Stimulated activated CD8-positive, alpha-beta memory T cell treated with anti-CD3 and anti-CD28 coated beads, Interleukin-15, amount 100 ng/mL, for 24 hours (primary cell): Measurements from ENCODE around the gene TMEM81.

Source experiments
- DNase-seq: peaks from one replicate; pipeline ENCODE4 v3.0.0-alpha.2; 2020; ENCODE audit warnings: low read depth

The TMEM81 gene

DNA sequence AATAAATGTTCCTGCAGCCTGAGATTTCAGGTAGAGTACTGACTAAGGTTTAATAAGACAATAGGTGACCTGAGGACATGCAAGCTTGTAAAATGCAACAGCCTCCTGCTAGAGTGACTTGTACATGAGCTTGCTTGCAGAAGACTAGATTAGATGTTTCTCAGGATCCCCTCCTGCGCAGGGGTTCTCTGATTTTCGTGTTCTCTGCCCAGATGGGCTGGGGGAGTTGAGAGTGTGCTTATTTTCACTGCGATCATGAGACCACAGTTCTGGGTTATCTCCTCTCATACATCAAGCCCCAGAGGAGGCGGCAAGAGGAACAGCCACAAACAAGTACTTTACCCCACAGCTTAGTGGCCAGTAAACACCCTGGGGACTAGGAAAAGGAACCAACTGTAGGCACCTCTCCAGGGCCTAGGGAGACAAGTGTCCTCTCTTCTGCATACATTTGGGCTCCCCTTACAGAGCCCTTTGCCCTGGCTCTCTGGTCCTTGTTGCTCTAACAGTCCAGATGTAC, 8.0 kb downstream of the TMEM81 start:
- no peak for DNase-seq

- DNase-seq = no peak
Measured at GRCh38 chr1:205075642-205076155, 8.6 kb downstream of the TMEM81 start.

DNA sequence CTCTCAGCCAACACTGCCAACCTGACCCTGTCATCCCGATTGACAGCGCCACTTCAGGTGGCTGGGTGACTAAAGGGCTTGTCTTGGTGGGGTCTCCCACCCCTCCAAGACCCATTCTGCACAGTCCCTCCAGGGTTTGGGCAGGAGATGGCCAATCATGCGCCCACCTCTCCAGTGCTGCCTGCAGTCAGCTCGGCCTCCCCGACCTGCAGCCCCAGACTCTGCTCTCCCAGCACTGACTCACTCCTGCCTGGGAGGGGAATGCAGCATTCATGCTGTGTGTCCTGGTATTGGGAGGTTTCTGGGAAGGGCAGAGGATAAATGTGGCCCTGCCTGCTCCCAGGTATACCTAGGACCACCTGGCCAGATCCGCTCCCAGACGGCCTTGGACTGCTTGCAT, 9.7 kb downstream of the TMEM81 start:
- no peak for DNase-seq

GRCh38 chr1:205074084-205074483, 10.2 kb downstream of the TMEM81 start:
- DNase-seq = no peak

DNA sequence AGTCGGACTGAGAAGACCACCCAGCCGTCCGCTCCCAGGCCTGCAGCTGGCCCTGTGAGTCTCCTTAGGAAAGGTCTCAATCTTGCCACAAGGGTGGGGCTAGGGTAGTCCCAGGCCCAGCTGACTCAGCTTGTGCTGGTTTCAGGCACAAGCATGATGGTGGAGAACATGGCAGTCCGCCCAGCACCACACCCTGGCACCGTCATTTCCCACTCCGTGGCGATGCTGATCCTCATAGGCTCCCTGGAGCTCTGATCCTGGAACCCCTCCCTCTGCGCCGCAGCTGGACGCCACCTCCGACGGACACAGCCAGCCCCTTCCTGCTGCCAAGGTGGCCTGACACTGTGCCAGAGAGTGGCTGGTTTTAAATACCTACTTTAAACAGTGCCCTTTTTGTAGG, 10.7 kb downstream of the TMEM81 start:
- DNase-seq = no peak

- DNase-seq = no peak
Measured at GRCh38 chr1:205072881-205073280, 11.4 kb downstream of the TMEM81 start.

GRCh38 chr1:205072286-205072685, 12.0 kb downstream of the TMEM81 start:
- DNase-seq = no peak

DNA sequence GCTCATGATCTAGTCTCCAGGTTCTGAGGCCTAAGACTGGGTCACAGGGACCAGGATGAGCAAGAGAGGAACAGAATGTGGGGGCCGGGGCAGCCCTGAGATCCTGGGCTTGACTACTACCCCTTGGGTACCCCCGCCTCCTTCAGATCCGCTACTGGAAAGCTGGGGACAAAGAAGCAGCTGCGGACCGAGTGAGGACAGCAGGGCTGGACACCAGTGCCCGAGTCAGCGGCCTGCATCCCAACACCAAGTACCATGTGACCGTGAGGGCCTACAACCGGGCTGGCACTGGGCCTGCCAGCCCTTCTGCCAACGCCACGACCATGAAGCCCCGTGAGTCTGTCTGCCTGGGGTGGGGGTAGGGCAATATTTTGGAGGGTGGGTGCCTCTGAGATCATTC, 12.5 kb downstream of the TMEM81 start:
- DNase-seq = no peak

DNA sequence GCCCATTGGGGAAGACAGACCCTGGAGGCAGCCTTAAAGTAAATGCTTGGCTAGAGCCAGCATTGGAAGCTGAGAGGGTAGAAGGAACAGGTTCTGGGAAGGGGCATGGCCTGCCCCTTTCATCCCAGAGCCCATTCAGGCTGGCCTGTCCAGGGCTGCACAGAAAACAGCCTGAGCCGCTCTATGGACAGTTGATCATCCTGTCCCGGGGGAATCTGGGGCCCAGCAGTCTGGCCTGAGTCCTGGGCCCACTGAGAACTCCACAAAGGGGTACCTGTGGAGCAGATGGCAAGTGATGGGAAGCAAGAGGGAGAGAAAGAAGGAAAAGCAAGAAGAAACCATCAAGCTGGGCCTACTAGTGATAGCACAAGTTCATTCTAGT, 13.2 kb downstream of the TMEM81 start:
- no peak for DNase-seq

DNA sequence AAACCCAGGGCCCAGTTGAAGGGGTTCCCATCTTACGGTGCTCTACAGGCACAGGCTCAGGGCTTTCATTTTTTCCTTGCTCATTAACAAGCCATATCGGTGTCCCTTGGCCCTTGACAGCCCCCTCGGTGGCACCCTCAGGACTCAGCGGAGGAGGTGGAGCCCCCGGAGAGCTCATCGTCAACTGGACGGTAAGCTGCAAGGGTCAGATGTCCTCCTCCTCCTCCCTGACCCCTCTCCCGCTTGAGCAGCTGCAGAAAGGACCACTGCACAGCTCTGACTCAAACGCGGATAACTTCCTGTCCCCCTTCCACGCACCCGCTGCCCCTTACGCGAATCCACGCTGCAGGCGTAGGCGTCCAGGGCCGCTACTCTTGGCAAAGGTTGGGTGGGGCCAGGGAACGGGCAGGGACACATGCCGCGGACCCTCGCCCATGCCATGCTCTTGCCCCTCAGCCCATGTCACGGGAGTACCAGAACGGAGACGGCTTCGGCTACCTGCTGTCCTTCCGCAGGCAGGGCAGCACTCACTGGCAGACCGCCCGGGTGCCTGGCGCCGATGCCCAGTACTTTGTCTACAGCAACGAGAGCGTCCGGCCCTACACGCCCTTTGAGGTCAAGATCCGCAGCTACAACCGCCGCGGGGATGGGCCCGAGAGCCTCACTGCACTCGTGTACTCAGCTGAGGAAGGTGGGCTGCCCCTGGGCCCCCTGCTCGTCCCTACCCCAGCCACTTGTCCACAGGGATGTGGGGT, 14.7 kb downstream of the TMEM81 start:
- no peak for DNase-seq

DNA sequence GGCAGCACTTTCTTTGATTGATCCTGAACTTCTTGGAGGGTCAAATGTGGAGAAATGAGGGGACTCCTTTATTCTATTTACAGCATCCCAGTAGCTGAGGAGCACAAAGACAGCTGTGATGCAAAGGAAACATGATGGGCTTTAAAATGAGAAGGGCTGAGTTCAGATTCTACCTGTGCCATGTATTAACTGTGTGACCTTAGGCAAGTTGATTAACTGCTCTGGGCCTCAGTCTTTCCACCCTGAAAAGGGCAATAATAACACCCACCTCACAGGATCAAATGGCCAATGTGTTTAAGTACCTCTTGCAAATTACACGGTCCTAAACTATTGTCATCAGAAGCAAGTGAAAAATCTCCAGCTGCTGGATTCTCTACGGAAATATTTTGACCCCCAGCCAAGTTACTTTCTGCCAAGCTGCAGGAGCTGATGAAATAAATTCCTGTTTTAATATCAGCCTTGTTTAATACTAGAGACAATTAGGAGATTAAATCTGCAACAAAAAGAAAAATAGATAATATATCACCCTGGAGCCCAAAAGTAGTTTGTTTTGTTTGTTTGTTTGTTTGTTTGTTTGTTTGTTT, 15.7 kb downstream of the TMEM81 start:
- no peak for DNase-seq

DNA sequence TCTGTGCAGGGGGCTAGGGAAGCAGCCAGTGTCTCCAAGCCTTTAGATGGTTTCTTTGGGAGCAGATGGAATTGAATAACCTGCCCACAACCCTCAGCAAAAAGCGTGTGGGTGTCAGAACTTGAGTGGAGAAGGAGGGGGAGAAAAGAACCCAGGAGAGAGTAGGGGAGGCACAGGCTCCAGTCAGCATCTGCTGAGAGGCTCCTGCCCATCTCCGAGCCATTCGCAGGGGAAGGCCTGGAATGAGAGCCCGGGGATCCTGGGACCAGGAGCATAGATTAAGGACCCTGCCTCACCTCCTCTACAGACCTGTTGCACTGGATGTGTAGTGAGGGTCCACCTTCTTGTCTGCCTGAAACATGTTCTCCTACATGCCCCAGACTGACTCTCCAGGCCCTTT, 16.3 kb downstream of the TMEM81 start:
- DNase-seq = no peak

GRCh38 chr1:205067031-205067430, 17.2 kb downstream of the TMEM81 start:
- no peak for DNase-seq

GRCh38 chr1:205066141-205066818, 18.0 kb downstream of the TMEM81 start:
- DNase-seq = no peak

DNA sequence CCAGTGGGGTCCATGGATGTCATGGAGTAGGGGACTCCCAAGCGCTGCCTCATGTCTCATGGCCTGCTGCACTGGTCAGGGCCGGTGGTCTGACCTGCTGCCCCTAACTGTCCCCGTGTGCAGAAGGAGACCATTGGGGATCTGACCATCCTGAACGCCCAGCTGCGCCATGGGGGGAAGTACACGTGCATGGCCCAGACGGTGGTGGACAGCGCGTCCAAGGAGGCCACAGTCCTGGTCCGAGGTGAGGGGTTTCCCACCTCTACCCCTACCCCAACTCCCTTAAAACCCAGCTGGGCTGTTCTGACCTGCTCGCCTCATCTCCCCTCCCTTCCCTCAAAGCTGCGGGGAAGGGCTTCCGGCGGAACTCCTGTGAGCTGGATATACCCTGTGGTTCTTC, 18.6 kb downstream of the TMEM81 start:
- no peak for DNase-seq

DNA sequence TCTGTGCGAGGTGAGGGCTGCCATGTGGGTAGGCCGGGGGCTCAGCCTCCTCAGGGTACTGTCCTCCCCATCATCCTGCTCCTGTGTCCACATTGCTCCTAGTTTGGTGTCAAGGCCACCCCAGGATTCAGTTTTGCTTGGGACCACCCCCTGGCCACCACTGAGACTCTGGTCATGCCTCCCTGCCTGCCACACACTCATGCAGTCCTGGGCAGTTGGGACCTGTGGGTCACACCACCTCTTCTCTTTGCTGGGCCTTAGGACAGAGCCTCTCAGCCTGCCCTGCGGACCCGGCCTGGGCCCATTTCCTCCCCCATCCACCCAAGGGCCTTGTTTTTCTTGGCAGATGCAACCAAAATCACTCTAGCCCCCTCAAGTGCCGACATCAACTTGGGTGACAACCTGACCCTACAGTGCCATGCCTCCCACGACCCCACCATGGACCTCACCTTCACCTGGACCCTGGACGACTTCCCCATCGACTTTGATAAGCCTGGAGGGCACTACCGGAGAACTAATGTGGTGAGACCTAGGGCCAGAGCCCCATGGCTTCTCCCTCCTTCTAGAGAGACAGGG, 19.4 kb downstream of the TMEM81 start:
- no peak for DNase-seq

GRCh38 chr1:205064301-205064700, 20.0 kb downstream of the TMEM81 start:
- no peak for DNase-seq

DNA sequence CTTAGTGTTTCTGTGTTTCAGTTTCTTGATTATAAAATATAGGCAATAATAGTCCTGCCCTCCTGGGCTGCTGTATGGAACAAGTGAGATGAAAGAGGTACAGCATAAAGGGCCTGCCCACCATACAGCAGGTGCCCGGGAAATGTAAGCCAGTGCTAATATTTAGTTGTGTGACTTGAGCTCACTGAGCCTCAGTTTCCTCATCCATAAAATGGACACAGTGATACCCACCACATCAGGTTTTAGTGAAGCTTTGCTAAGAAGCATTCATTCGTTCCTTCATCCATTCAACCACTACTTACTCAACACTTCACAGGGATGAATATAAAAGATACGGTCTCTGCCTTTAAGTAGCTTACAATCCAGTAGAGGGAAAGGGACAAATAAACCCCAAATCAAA, 21.4 kb downstream of the TMEM81 start:
- no peak for DNase-seq

DNA sequence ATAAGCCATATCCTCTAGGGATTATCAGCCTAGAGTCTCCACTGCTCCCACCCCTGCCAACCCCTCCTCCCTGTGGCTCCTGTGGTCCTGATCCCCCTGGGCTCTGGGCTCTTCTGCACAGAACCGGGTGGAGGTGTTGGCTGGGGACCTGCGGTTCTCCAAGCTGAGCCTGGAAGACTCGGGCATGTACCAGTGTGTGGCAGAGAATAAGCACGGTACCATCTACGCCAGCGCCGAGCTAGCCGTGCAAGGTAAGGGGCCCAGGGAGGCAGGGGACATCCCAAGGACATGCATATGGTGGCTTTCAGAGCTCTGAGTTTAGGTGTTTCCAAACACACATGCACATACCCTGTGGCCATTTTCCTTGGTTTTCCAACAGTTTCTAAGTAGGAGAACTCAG, 21.9 kb downstream of the TMEM81 start:
- no peak for DNase-seq

GRCh38 chr1:205061665-205062069, 22.6 kb downstream of the TMEM81 start:
- peak; percentile 37 for DNase-seq

GRCh38 chr1:205061227-205061626, 23.0 kb downstream of the TMEM81 start:
- DNase-seq = no peak

GRCh38 chr1:205060746-205061145, 23.5 kb downstream of the TMEM81 start:
- no peak for DNase-seq

- DNase-seq = no peak
Measured at GRCh38 chr1:205059660-205060059, 24.6 kb downstream of the TMEM81 start.
